HUDEP-2 (cell line): ENCODE data around the gene STOML2.

Experiments
- DNase-seq, 76 experiments: peaks; one replicate each; lab custom pipeline; 2025; ENCODE audit not compliant: unreplicated experiment in 76 of 76; lab: John Stamatoyannopoulos, UW

STOML2 gene

GRCh38 chr9:35074141-35074540 lies 28.8 kb downstream of the STOML2 start:
- no peak for DNase-seq

DNA sequence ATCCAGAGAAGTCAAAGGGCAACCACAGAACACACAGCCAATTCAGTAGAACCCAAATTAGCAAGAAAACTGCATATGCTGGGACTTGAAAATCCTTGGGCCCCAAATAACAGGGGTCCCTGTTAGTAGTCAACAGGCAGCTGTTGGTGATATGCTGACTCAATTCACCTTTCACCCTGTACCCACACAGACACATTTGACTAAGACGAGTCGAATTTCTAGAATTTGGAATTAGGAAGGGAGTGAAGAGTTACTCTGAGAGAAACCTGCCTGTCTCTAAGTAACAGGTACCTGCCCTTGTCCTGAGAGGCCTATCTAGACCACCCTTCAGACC lies 29.7 kb downstream of the STOML2 start:
- DNase-seq: no peak

- DNase-seq: peak in 75 of 76 experiments; percentile 60 to 98 (median 95)
Measured at GRCh38 chr9:35072461-35073278, 30.3 kb downstream of the STOML2 start, which contains the start of gene VCP. Gene VCP (minus strand): TSS chr9:35072625. CDS start chr9:35072353, 272 bp downstream.

DNA sequence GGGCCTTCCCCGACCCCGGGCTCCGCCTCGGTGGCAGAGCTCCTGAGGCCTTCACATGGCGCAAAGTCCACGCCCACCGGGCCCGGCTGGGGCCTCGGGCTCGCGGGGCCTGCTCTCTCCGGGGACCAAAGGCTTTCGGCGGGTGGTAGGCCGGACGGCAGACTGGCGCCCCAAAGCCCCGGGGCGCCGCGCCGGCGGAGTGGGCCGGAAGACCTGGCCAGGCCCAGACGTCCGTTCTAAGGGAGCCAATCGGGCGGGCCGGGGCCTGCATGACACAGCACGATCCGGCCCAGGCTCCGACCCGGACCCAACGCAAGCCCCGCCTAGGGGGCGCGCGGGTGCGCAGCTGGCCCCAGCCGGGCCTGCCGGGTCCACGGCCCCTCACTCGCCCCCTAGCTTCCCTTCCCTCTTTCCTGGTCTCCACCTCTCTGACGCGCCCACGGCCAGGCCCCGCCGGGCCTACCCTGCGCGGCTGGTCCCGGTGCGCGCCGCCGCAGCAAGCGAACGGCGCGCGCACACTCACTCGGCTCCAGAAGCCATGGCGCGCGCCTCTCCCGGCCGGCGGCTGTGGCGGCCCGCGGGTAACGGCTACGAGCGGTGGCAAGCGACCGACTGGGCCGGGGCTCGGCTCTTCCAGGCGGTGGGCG lies 31.0 kb downstream of the STOML2 start:
- DNase-seq: peak in 72 of 76 experiments; percentile 5 to 82 (median 62)

DNA sequence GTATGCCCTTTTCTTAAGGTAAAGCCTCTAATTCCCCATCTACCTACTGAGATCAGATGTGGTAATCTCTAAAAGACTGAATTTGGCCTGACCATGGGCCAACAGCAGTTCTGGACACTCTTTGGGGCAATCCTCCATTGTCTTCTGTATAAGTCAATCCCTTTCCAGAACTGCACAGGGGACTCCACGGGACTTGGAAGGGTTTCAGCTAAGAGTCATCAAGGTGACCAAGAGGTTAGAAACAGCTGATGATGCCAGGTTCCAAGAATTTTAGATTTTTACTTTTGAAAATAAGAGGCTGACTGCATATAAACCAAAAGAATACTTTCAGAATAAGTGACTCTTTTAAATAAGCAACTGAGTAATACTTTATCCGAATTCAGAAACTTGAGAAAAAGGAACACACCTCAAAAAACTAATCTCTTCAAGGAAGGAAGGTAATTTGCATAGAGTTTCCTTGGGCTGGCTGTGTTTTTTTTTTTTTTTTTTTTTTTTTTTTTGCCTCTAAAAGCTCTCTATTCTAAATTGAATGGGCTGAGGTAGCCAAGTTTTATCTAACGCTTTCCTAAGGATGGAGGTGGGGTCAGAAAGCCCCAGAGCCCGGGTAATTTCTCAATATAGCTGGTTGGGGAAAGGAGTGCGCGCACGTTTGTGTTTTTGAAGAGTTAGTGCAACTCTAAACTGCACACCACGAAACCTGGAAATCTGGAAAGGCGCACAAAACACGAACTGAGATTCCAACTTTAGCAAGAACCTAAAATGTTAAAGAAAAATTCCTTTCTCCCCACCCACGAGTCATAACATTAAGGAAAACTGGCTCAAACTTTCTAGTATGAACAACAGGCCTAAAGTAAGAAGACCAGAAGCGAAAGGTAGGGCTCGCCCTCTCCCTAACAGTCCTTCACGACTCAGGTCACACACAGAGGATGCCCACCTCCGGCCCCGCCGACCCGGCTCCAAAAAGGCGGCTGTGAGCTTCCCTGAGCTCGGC lies 31.8 kb downstream of the STOML2 start:
- peak in 1 of 76 experiments; percentile 9 for DNase-seq

GRCh38 chr9:35069020-35069419 lies 33.9 kb downstream of the STOML2 start:
- no peak for DNase-seq

GRCh38 chr9:35067056-35067455 lies 35.9 kb downstream of the STOML2 start:
- no peak for DNase-seq

- no peak for DNase-seq
Measured at GRCh38 chr9:35060548-35061207, 42.3 kb downstream of the STOML2 start.

DNA sequence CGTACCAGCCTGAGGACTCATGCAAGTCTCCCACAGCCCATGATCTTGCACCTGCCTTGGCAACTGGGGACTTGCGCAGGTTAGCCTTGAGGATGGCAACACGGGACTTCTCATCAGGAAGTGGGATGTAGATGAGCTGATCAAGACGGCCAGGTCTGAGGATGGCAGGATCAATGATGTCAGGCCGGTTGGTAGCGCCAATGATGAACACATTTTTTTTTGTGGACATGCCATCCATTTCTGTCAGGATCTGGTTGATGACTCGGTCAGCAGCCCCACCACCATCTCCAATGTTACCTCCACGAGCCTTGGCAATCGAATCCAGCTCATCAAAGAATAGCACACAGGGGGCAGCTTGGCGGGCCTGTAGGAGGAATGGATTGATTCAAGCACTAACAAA lies 43.5 kb downstream of the STOML2 start:
- DNase-seq: no peak

DNA sequence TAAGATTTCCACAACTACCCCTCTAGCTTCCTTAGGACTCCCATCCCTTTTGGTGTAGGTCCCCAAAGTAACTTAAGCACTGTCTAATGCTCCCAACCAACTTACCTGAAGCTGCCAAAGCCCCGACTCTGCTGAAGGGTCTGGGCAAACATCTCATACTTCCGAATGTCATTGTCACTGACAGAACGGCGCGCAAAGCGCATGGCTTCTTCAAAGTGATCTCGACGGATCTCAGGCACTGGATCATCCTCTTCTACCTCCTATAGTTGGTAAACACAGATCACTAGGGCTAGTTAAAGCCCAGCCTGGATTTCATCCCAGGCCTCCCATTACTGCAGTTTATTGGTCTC lies 45.7 kb downstream of the STOML2 start:
- no peak for DNase-seq

- DNase-seq: no peak
Measured at GRCh38 chr9:35056571-35057270, 46.2 kb downstream of the STOML2 start.

DNA sequence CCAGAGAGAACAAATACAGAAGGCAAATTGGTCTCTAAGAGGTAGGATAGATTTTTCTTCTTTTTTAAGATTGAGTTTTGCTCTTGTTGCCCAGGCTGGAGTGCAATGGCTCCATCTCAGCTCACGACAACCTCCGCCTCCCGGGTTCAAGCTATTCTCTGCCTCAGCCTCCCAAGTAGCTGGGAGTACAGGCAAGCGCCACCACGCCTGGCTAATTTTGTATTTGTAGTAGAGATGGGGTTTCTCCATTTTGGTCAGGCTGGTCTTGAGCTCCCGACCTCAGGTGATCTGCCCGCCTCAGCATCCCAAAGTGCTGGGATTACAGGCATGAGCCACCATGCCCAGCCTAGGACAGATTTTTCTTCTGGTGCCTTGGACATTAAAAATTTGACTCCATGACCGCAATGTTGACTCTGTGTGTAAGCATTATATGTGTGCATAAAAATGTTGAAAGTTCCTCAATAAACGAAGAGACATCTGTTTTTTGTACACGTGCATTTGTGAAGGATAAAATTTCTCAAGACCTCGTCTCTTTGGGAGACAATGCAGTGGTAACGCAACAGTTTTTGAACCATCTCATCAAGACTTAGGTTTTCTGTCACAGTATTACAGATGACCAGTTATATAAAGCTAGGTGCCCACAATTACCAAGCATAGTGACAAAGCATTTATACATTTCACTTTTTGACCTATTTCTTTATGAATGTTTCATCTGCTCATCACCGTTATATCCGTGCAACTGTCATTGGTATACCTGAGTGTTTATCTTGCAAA lies 47.9 kb downstream of the STOML2 start:
- DNase-seq: no peak

- no peak for DNase-seq
Measured at GRCh38 chr9:35054185-35054835, 48.6 kb downstream of the STOML2 start.

DNA sequence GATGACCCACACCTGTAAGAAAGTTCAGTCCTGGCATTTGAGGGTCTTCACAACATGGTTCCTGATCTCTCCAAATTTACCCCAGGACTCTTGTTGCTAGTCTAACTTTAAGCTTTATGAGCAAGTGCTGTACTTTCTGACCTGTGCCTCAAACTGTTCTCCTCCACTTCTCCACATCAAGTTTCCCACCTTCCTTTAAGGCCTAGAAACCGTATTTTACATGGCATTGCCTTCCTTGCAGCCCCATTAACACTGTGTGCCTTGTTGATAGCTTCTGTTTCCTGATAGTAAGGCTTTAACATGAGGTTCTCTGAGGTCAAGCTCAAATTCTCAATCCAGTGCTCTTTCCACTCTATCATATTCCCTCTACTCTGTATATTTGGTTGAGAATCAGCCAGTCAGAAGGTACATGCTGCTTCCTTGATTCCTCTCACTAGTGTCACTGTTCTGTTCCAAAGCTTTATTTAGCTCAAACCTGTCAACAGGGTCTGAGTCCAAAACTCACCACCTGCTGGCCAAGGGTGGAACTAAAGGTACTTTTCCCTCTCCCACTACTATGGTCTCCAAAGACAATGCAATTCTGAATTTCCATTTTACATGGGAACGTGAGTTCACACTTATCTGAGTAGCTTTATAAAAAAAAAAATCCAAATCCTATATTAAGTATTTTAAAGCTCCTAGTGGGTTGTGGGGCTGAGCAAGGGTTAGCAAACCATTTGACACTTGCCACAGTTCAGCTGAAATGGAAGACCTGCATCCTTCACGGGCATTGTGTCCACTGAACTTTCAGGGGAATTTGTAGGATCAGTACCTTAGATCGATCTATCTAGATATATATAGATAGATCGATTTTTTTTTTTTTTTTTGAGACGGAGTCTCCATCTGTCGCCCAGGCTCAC lies 51.6 kb downstream of the STOML2 start:
- peak in 44 of 76 experiments; percentile 3 to 63 (median 19) for DNase-seq
